ENCODE results near the gene SP140. TPM values are rescaled to one million over a fixed set of nuclear protein-coding genes. Genes with fewer than 3 reads are reported as not detected.

Gene SP140
- total and polyA plus RNA-seq, 10 donors = 51.3 to 110 (median 71.4) TPM

- H3K27ac ChIP-seq = peak overlapping the region in 2 of 8 donors; percentile 19 to 72
- WGBS, 5 donors = 86 to 100% (median 96%) methylated on average over 2 of the region's 2 CpGs
- H3K36me3 ChIP-seq = peaks cover 0 to 4% (median 0%) of the 10 kb centered on the region in 6 donors
- peaks cover 20 to 67% (median 36%) of the 10 kb centered on the region in 6 donors for H3K4me1 ChIP-seq
- peak; percentile 60 for DNase-seq
- peaks cover 0 to 10% (median 2%) of the 10 kb centered on the region in 8 donors for H3K9me3 ChIP-seq
- H3K27me3 ChIP-seq (replicated peaks in 1 of 7) = no peaks in the 10 kb centered on the region
- H3K4me3 ChIP-seq = no peak overlapping the region
- intact Hi-C loops (cut with DNase I; ENCODE audit: low total_unique reads) = no loop called here
- TF ChIP-seq, protein P1, sequence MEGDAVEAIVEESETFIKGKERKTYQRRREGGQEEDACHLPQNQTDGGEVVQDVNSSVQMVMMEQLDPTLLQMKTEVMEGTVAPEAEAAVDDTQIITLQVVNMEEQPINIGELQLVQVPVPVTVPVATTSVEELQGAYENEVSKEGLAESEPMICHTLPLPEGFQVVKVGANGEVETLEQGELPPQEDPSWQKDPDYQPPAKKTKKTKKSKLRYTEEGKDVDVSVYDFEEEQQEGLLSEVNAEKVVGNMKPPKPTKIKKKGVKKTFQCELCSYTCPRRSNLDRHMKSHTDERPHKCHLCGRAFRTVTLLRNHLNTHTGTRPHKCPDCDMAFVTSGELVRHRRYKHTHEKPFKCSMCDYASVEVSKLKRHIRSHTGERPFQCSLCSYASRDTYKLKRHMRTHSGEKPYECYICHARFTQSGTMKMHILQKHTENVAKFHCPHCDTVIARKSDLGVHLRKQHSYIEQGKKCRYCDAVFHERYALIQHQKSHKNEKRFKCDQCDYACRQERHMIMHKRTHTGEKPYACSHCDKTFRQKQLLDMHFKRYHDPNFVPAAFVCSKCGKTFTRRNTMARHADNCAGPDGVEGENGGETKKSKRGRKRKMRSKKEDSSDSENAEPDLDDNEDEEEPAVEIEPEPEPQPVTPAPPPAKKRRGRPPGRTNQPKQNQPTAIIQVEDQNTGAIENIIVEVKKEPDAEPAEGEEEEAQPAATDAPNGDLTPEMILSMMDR (IDR thresholded peaks at IDR 0.05 in 8 of 11, conservative IDR thresholded peaks at IDR 0.05 in 3 of 11) = no peak
- TF ChIP-seq POLR2A (IDR thresholded peaks at IDR 0.05) = no peak
- TF ChIP-seq POLR2AphosphoS5 (IDR thresholded peaks at IDR 0.05) = no peak
Observed at GRCh38 chr2:230321031-230321430, 95.5 kb downstream of the SP140 start.

GRCh38 chr2:230322561-230323384, 97.2 kb downstream of the SP140 start:
- Histone ChIP-seq H3K36me3 (peaks cover 0 to 4% (median 0%) of the 10 kb centered on the region in 6 donors), H3K4me3 (no peak overlapping the region), H3K27ac (peak overlapping the region in 1 of 8 donors; percentile 72), H3K9me3 (peaks cover 0 to 10% (median 2%) of the 10 kb centered on the region in 8 donors), H3K27me3 (replicated peaks in 1 of 7) (no peaks in the 10 kb centered on the region), H3K4me1 (peaks cover 15 to 69% (median 39%) of the 10 kb centered on the region in 6 donors)
- TF ChIP-seq, protein P1 (IDR thresholded peaks at IDR 0.05 in 8 of 11, conservative IDR thresholded peaks at IDR 0.05 in 3 of 11) = peak in 1 of 11 experiments; percentile 37
- TF ChIP-seq POLR2A (IDR thresholded peaks at IDR 0.05) = no peak
- WGBS, 5 donors = 88 to 97% (median 90%) methylated on average over 10 to 12 of the region's 12 CpGs
- intact Hi-C loops (cut with DNase I; ENCODE audit: low total_unique reads) = no loop called here
- DNase-seq = peak; percentile 58

DNA sequence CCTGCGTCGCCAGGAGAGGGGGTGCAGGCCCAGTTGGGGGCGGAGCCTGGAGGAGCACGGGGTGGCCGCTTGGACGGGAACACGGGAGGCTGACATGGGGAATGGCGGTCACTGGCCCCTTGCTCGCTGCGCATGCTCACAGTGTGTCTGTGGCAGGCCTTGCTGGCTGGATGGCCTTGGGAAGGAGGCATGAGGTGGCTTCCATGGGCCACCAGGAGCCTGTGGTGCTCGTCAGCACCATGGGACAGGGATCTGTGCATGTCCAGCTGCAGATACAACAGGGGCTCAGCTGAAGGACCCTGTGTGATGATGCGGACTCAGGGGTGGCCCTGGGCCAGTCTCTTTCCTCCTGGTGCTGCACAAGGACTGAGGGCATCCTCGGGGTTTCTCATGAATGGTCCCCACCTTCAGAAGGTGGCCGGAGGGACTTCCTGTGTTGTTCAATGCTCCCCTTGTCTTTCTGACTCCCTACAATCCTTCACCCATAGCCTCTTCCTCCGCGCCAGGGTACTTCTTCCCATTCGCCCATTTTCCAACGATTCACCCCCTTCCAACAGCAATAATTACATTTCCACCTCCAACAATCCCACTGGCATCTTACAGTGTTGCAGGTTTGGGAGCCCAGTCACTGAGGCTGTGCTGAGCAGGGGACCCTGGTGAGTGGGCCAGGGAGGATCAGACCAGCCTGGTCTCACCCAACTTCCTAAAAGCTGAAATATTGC, 98.0 kb downstream of the SP140 start:
- H3K27me3 ChIP-seq (replicated peaks in 1 of 7) = no peaks in the 10 kb centered on the region
- peaks cover 0 to 10% (median 2%) of the 10 kb centered on the region in 8 donors for H3K9me3 ChIP-seq
- H3K27ac ChIP-seq = peak overlapping the region in 1 of 8 donors; percentile 11
- 89 to 95% (median 92%) methylated on average over 18 of the region's 18 CpGs for WGBS, 5 donors
- TF ChIP-seq POLR2A (IDR thresholded peaks at IDR 0.05) (no peak), POLR2AphosphoS5 (IDR thresholded peaks at IDR 0.05) (peak in 2 of 3 donors; percentile 28 to 60)
- H3K4me3 ChIP-seq = no peak overlapping the region
- H3K36me3 ChIP-seq = peaks cover 0 to 4% (median 0%) of the 10 kb centered on the region in 6 donors
- peaks cover 13 to 69% (median 39%) of the 10 kb centered on the region in 6 donors for H3K4me1 ChIP-seq
- peak; percentile 72 for DNase-seq
- intact Hi-C loops (cut with DNase I; ENCODE audit: low total_unique reads) = no loop called here

GRCh38 chr2:230324503-230324902, 99.0 kb downstream of the SP140 start:
- Histone ChIP-seq H3K9me3 (peaks cover 0 to 10% (median 2%) of the 10 kb centered on the region in 8 donors), H3K4me1 (peaks cover 17 to 69% (median 40%) of the 10 kb centered on the region in 6 donors), H3K27ac (no peak overlapping the region), H3K4me3 (no peak overlapping the region), H3K27me3 (replicated peaks in 1 of 7) (no peaks in the 10 kb centered on the region), H3K36me3 (peaks cover 0 to 11% (median 0%) of the 10 kb centered on the region in 6 donors)
- intact Hi-C loops (cut with DNase I; ENCODE audit: low total_unique reads) = no loop called here
- no peak for TF ChIP-seq POLR2A (IDR thresholded peaks at IDR 0.05)
- TF ChIP-seq POLR2AphosphoS5 (IDR thresholded peaks at IDR 0.05) = no peak
- TF ChIP-seq, protein P1 (IDR thresholded peaks at IDR 0.05 in 8 of 11, conservative IDR thresholded peaks at IDR 0.05 in 3 of 11) = no peak
- 75 to 87% (median 79%) methylated on average over 5 of the region's 5 CpGs for WGBS, 5 donors
- no peak for DNase-seq

Data from spleen (tissue), 11 donors.